Measurements from ENCODE around the gene DR1.

The DR1 gene

GRCh38 chr1:93408203-93408602 is 62.5 kb downstream of the DR1 start:
- TF ChIP-seq CTCF (IDR thresholded peaks at IDR 0.05; ENCODE audit: borderline replicate concordance, control extremely low read depth, extremely low read depth, insufficient read depth, missing control alignments), result no peak
- in situ Hi-C loops (cut with MboI; ENCODE audit: low sequenced_read_pairs, unreplicated experiment), result no loop called here
- no peak for DNase-seq (ENCODE audit: low spot score)

DNA sequence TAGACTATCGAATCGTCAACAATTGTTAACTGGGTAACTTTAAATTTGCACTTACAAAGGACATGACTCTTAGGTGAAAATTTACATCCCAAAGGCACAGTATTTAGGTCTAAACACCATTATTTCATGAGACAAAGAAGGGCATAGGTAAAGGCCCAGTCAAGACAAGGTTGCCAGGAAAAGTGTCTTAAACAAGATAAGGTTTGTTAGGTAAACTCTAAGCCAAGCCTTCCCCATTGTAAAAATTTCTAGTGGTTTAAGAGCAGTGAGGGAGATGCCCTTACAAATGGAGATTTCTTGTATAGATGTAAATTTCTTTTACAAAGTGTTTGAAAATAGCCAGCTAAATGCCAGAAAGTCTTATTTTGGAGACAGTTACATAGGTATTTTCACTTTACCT is 65.3 kb downstream of the DR1 start:
- no peak for DNase-seq (ENCODE audit: low spot score)
- TF ChIP-seq CTCF (IDR thresholded peaks at IDR 0.05; ENCODE audit: borderline replicate concordance, control extremely low read depth, extremely low read depth, insufficient read depth, missing control alignments), result no peak
- in situ Hi-C loops (cut with MboI; ENCODE audit: low sequenced_read_pairs, unreplicated experiment), result no loop called here

GRCh38 chr1:93414749-93415148 is 69.0 kb downstream of the DR1 start:
- DNase-seq (ENCODE audit: low spot score), result peak; percentile 28
- no peak for TF ChIP-seq CTCF (IDR thresholded peaks at IDR 0.05; ENCODE audit: borderline replicate concordance, control extremely low read depth, extremely low read depth, insufficient read depth, missing control alignments)
- in situ Hi-C loops (cut with MboI; ENCODE audit: low sequenced_read_pairs, unreplicated experiment), result no loop called here

GRCh38 chr1:93415296-93415695 is 69.6 kb downstream of the DR1 start:
- in situ Hi-C loops (cut with MboI; ENCODE audit: low sequenced_read_pairs, unreplicated experiment), result no loop called here
- DNase-seq (ENCODE audit: low spot score), result no peak
- no peak for TF ChIP-seq CTCF (IDR thresholded peaks at IDR 0.05; ENCODE audit: borderline replicate concordance, control extremely low read depth, extremely low read depth, insufficient read depth, missing control alignments)

DNA sequence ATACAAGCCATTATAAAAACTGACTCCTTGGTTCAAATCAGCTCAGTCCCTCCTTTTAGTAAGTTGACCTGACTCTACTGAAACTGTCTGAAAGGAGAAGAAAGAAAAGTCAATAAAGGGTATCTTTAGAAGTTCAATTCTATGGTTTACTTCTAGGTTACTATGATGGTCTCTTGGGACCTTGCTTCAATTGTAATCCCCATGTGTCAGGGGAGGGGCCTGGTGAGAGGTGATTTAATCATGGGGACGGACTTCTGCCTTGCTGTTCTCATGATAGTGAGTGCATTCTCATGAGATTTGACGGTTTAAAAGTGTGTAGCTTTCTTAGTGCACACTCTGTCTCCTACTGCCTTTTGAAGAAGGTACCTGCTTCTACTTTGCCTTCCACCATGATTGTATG is 70.5 kb downstream of the DR1 start:
- DNase-seq (ENCODE audit: low spot score), result no peak
- in situ Hi-C loops (cut with MboI; ENCODE audit: low sequenced_read_pairs, unreplicated experiment), result no loop called here

More for the DNA sequence above, 70.5 kb downstream of the DR1 start:
- TF ChIP-seq CTCF (IDR thresholded peaks at IDR 0.05; ENCODE audit: borderline replicate concordance, control extremely low read depth, extremely low read depth, insufficient read depth, missing control alignments), result no peak
